HT-29 (cell line): ENCODE measurements around the gene AGER. TPM values are rescaled to one million over a fixed set of nuclear protein-coding genes. Genes with fewer than 3 reads are reported as not detected.
"Not testable (repeated sequence)": the region's sequence is repeated elsewhere in the genome, so short reads cannot be mapped to it uniquely, and the experiment has no call there.

Source experiments
- DNase-seq: peaks from one replicate; pipeline ENCODE4 v3.0.0-alpha.2; 2015; ENCODE audit warnings: low spot score
- total RNA-seq: library from RNA; depleted of rRNA; stranded (reverse); fragments of >200 nt; shearing (Covaris generic); gene quantifications from 2 replicates; pipeline ENCODE4 v1.2.3, GENCODE V29; 2014; rRNA removed

AGER gene
- total RNA-seq: 3.0 and 4.9 TPM in 2 replicates

GRCh38 chr6:32184084-32184640, at the start of gene AGER:
Gene AGER, minus strand, starts transcription at chr6:32184253. Its CDS starts 31 bp downstream, at chr6:32184222.
- no peak for DNase-seq

DNA sequence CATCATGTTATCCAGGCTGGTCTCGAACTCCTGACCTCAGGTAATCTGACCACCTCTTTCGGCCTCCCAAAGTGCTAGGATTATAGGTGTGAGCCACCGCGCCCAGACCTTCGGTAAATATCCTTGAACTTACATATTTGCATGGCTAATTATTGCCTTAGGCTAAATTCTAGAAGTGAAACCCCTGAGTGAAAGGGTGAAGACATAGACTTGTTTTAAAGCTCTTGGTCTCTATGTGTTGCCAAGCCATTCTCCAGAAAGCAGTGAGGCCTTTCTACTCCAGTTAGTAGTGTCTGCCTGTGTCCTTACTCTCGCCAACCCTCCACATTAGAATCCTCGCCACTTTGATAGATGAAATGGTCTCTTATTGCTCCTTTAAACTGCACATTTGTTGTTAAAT, 42.4 kb upstream of the AGER start:
- no peak for DNase-seq

DNA sequence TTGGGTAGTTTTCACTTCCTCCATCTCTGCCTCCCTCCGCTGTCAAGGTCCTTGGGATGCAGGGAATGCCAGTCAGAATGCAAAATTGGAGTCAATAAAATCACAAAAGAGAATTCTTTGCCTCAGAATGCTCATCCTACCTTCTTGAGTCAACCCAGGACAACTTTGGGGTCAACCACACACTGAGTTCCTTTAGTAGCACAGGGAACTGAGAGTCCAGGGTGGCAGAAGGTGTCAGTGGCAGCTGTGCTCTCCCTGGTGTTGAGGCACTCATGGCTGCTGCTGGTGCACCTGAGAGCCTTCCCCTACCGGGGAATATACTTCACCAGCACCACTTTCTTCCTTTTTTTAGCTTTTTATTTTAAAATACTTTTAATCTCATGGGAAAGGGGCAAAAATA, 40.6 kb upstream of the AGER start:
- no peak for DNase-seq

DNA sequence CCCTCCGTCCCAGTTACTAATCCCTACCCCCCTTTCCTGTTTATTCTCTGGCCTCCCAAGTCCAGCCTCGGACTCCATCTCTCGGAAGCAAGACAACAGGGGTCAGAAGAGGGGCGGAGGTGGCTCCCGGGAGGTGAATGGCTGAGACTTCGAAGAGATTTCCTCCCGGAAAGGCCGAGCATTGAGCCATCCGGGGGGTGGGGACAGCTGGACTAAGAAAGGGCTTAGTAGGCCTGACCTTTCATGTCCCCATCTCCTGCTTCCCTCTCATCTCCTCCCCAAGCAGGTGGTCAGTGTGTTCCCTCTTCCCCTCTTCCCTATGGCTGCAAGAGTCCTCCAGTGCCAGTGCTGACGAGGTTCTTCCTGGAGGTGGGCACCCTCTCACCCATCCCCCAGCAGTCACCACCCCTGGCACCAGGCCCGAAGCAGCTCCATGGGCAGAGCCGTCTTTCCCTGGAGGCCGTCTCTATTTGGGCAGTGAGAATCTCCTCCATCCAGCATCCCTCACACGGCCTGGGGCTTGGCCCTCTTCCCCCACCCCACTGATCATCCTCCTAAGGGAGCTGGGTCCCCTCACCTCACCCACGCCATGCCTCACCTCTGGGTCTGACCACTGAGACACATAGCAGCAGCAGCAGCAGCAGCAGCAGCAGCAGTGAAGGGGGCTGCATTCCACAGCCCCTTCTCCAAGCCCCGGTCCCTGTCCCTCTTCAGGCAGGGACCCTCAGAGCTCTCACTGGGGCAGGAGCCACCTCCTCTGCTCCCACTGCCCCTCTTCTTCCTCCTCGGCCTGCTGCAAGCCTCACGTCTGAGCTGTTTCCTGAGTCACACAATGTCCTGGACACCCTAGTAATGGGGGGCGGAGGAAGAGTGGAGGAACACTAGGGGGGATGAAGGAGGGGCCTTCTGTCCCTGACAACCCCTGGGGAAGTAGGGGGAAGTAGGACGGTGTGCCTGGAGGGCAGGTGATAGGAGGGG, 39.5 kb upstream of the AGER start, which contains the start of gene NOTCH4:
NOTCH4 (minus strand) TSS at position 810 of the 978 bp plus-strand sequence; CDS start at position 671, 139 bp downstream.
- DNase-seq: no peak

DNA sequence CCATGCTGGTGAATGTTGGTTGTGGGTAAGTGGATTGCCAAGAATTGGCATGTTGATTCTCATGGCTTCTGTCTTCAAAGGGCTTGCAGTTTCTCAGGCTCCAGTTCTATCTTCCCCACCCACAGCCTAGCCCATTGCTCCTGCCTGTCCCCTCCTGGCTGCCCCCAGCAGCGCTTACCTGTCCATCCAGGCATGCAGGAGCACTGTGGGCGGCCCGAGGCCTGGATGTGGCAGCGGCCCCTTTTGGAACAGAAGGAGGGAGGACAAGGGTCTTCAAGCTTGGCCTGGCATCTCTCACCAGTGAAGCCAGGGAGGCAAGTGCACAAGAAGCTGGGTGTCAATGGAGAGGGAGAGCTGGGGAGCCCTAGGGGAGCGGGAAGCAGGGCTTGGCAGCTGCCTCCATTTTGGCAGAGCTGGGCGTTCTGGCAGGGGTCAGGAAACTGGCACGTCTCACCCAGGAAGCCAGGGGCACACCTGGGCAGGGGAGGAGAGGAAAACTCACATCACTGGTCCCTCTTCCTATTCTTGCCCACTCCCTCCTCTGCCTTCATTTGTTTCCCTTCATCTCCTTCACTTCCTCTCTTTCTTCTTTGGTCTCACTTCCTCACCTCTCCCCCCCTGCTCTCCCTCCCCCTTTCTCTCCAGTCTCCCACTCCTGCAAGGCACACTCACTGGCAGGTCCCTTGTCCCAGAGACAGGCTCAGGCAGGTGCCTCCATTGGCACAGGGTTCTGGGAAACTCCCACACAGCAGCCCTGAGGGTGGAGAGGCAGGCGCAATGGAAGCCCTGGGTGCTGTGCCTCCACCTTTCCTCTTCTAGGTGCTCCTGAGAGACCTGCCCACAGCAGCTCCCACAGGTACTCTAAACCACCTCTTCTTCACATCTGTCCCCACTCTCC, 38.5 kb upstream of the AGER start:
- no peak for DNase-seq

GRCh38 chr6:32220021-32220420, 36.0 kb upstream of the AGER start:
- DNase-seq: no peak

DNA sequence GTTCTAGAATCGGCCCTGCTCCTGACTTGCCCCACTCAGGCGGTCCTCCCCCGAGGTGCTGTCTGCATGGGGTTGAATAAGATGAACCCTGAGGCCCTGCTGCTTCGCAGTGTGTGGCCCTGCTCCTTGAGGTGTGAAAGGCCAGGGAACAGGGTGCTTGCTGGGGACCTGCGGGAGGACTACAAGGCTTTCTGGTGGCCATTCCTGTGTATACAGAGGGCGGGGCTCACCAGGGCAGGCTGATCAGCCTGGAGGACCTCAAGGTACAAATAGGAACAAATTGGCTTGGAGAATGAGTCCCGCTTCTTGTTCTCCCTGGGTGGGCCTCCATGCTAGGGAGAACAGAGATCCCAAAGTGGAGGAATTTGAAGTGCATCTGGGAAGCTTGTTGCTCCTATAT, 34.1 kb upstream of the AGER start:
- DNase-seq: no peak

- no peak for DNase-seq
Observed at GRCh38 chr6:32216998-32217397, 32.9 kb upstream of the AGER start.

- no peak for DNase-seq
Observed at GRCh38 chr6:32216285-32216684, 32.2 kb upstream of the AGER start.

DNA sequence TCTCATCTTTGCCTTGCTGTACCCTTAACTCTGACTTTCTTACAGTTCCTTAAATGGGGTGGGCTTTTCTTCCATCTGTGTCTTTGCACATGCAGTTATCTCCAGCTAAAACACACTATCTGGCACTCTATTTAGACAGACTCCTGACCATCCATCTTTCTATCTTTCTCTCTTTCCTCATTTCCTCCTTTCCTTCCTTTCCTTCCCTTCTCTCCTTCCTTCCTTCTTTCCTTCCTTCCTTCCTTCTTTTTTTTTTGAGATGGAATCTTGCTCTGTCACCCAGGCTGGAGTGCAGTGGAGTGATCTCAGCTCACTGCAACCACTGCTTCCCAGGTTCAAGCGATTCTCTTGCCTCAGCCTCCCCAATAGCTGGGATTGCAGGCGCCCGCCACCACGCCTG, 31.6 kb upstream of the AGER start:
- no peak for DNase-seq

- DNase-seq: no peak
Observed at GRCh38 chr6:32214126-32214525, 30.1 kb upstream of the AGER start.

DNA sequence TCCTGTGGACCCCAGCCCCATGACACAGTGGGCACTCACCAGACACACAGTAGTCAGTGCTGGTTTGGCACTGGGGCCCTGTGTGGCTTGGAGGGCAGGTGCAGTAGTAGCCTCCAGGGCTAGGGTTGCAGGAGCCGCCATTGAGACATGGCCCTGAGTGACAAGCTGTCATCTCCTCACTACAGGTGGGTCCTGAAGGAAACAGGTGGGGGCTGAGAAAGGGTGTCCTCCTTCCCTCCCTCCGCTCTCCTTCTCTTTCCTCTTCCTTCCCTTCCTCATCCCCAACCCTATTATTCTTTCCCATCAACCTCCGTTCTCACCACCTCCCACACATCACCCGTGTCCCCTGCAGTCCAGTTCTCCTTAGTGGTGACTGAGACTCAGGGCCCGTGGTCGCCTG, 29.6 kb upstream of the AGER start:
- no peak for DNase-seq

GRCh38 chr6:32212076-32212760, 28.2 kb upstream of the AGER start:
- DNase-seq: no peak

- not testable (repeated sequence) for DNase-seq
Observed at GRCh38 chr6:32211432-32211831, 27.4 kb upstream of the AGER start.

DNA sequence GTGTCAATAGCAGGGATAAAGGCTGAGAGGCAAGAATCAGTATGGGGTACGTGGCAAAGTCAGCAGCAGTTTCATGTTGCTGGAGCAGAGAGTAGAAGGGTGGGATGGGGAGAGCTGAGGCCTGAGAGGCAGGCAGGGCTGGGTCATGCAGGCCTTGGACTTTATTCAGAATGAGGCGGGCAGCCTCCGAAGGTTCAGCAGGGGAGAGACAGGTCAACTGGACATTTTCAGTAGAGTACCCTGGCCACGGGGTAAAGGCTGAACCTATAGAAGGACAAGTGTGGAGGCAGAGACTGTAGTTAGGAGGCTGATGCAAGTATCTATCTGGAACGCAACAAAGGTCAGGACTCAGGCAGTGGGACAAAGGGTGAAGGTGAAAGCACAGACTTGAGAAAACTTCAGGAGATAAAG, 26.1 kb upstream of the AGER start:
- DNase-seq: no peak

GRCh38 chr6:32208996-32209395, 24.9 kb upstream of the AGER start:
- no peak for DNase-seq

- DNase-seq: no peak
Observed at GRCh38 chr6:32204268-32204715, 20.2 kb upstream of the AGER start.

DNA sequence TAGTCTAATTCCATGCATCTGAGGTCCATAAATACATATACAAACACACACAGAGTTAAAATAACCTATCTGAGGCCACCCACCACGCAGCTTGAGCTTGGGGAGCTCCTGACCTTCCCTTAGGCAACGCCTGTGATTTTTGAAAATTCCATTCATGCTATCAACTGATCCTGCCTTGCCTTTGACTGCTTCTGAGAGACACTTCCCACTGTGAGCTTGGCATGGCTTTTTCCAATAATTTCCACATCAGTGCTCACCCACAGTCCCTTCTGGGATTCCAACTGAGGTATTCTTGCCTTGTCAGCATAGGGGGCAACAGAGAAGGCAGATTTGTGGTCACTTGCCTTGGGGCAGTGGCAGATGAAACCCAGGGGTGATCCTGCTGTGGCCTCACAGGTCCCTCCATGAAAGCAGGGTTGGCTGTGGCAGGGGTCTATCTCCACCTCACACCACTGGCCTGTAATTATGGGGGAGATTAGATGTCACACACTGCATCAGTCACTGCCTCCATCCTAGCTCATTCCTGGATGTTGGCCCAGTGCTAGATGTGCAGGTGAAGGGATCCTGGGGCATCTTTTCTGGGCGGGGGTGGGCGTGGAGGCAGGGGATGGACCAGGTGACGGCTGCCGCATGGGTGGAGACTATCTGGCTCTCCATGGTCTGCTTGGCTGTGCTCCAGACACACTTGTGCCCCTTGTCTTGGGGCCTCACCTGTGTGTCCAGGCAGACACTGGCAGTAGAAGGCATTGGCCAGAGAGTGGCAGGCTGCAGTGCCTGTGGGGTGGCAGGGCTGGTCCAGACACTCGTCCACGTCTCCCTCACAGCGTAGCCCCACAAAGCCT, 19.6 kb upstream of the AGER start:
- DNase-seq: no peak

DNA sequence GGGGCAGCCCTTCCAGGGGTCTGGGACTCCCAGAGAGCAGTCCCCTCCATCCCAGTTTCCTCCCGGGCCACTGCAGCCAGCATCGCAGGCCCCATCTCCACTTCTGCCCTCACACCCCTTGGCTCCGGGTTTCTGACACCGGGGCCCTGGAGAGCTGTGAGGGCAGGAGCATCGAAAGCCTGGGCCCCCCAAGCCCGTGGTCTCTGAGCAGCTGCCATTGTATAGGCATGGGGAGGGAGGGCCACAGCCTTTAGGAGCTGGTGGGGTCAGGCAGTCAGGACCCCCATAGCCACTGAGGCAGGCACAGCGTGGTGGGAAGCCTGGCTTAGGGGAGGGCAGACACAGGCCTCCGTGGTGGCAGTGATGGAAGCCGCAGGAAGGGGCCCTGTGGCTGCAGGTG, 18.1 kb upstream of the AGER start:
- DNase-seq: no peak
